Erythroblast (primary cell): Measurements from ENCODE around the gene SLC29A2.
"Not testable (repeated sequence)": the region's sequence is repeated elsewhere in the genome, so short reads cannot be mapped to it uniquely, and the experiment has no call there.

Experiments
- DNase-seq, 2 experiments: peaks; one replicate each; lab custom pipeline; 2025; lab: John Stamatoyannopoulos, UW
- GATA1 ChIP-seq: IDR thresholded peaks from 2 replicates; pipeline ENCODE4 v1.6.1; 2011; ENCODE audit warnings: low read depth, mild to moderate bottlenecking, control low read depth, low read length, moderate library complexity
- POLR2A ChIP-seq: IDR thresholded peaks from 2 replicates; pipeline ENCODE4 v1.6.1; 2011; ENCODE audit warnings: mild to moderate bottlenecking, low read length

The SLC29A2 gene

GRCh38 chr11:66328302-66329144, 43.0 kb downstream of the SLC29A2 start:
- peak; percentile 75 to 86 for DNase-seq
- no peak for TF ChIP-seq GATA1
- no peak for TF ChIP-seq POLR2A

GRCh38 chr11:66328031-66328301, 43.6 kb downstream of the SLC29A2 start:
- DNase-seq, result no peak
- no peak for TF ChIP-seq POLR2A
- no peak for TF ChIP-seq GATA1

GRCh38 chr11:66327171-66328030, 44.2 kb downstream of the SLC29A2 start:
- TF ChIP-seq GATA1 (no peak), POLR2A (no peak)
- no peak for DNase-seq

- no peak for DNase-seq
- TF ChIP-seq GATA1 (no peak), POLR2A (no peak)
Measured at GRCh38 chr11:66326261-66327111, 45.1 kb downstream of the SLC29A2 start.

GRCh38 chr11:66325263-66325671, 46.3 kb downstream of the SLC29A2 start:
- no peak for DNase-seq
- no peak for TF ChIP-seq POLR2A
- TF ChIP-seq GATA1, result no peak

GRCh38 chr11:66324664-66325063, 46.9 kb downstream of the SLC29A2 start:
- DNase-seq, result no peak
- TF ChIP-seq GATA1 (no peak), POLR2A (no peak)

GRCh38 chr11:66323684-66324083, 47.9 kb downstream of the SLC29A2 start:
- DNase-seq, result no peak

GRCh38 chr11:66322732-66323427, 48.7 kb downstream of the SLC29A2 start:
- DNase-seq, result no peak
- TF ChIP-seq POLR2A (no peak), GATA1 (no peak)

More at GRCh38 chr11:66323684-66324083, 47.9 kb downstream of the SLC29A2 start:
- TF ChIP-seq POLR2A, result no peak
- TF ChIP-seq GATA1, result no peak

- no peak for TF ChIP-seq POLR2A
- TF ChIP-seq GATA1, result no peak
- no peak for DNase-seq
Measured at GRCh38 chr11:66321606-66322005, 50.0 kb downstream of the SLC29A2 start.

GRCh38 chr11:66320748-66321147, 50.8 kb downstream of the SLC29A2 start:
- DNase-seq, result not testable (repeated sequence)

- not testable (repeated sequence) for DNase-seq
Measured at GRCh38 chr11:66320289-66320688, 51.3 kb downstream of the SLC29A2 start.

- TF ChIP-seq GATA1 (no peak), POLR2A (no peak)
- no peak for DNase-seq
Measured at GRCh38 chr11:66318600-66318970, 53.0 kb downstream of the SLC29A2 start.
